COLO668 (cell line): Measurements from ENCODE around the gene KCNB1.

Experiments used
- DNase-seq: peaks from one replicate; lab custom pipeline; 2025; ENCODE audit not compliant: unreplicated experiment; lab: John Stamatoyannopoulos, UW

The KCNB1 gene

DNA sequence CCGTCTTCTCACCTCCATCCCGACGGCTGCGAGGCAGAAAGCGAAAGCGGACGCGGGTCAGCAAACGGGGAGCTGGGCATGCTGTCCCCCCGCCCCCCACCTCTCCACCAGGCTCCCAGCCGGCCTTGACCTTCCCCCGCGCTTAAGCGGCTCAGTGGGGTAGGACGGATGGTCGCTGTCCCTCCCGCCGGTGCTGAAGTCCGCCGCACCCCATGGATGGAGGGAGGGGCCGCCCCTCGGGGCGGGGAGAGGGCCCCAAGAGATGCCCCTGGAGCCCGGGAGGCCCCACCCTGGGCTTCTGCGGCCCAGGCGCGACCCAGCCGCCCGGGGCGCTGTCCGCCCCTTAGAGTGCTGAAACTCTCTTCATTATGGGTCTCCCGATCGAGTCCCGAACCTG is at the start of gene KCNB1:
Gene KCNB1, minus strand, starts transcription at position 48 of the 397 bp plus-strand sequence. CDS start 188 bp downstream, outside the sequence.
- peak; percentile 5 for DNase-seq

DNA sequence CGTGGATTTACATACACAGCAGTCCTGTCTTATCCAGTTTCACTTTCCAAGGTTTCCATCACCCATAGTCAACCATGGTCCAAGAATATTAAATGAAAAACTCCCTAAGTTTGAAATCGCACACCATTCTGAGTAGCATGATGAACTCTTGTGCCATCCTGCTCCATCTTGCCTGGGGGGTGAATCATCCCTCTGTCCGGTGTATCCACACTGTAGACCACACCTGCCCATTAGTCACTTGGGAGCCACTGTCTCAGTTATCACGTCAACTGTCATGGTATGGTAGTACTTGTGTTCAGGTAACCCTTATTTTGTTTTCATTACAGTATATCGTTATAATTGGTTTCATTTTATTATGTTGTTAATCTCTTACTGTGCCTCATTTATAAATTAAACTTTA is 47.0 kb upstream of the KCNB1 start:
- DNase-seq, result no peak

DNA sequence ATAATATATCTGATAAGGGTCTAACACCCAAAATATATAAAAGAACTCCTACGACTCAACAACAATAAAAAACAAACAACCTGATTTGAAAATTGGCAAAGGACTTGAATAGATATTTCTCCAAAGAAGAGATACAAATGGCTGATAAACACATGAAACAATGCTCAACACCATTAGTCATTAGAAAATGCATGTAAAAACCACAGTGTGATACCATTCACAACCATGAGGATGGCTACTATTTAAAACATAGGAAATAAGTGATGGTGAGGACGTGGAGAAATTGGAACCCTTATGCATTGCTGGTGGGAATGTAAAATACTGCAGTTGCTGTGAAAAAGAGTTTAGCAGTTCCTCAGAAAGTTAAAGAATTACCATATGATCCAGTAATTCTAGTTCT is 44.1 kb upstream of the KCNB1 start:
- DNase-seq, result no peak

DNA sequence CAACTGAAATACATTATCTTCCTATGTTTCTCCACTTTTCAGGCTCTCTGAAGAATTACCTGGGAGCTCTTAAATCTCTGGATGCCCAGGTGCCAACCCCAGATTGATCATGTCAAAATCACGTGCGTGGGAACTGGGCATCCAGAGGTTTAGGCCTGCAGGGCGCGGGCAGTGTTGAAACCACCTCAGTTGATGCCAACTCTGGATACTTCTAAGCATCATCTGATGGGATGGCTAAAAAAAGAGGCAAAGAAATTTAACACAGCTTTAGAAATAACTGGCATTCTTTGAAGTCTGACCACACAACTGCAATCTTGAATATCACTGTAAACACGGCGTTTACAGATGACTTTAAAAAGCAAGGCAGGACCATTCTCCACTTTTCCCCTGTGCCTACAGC is 43.6 kb upstream of the KCNB1 start:
- no peak for DNase-seq

DNA sequence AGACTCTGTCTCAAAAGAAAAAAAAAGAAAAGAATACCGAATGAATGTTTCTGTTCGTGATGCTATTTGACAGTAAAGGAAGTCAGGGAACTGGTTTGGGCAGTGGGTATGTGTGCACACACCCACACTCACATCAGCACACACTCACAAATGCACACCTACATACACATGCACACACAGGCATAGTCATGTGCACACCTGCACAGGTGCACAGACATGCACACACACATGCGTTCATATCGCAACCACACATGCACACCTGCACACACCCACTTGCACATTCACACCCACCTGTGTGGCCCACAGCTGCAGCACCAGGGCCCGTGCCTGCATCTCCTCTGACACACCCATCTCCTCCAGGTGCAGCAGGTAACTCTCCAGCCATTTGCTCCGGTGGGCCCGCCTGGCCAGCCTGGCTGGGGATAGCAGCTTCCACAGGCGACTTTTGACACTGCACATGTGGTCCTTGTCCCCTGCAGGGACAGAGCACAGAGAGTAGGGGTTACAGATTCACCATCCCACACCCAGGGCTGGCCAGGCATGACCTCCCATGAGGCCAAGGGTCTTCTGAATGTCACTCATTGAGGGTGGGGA is 41.4 kb upstream of the KCNB1 start:
- DNase-seq, result no peak

DNA sequence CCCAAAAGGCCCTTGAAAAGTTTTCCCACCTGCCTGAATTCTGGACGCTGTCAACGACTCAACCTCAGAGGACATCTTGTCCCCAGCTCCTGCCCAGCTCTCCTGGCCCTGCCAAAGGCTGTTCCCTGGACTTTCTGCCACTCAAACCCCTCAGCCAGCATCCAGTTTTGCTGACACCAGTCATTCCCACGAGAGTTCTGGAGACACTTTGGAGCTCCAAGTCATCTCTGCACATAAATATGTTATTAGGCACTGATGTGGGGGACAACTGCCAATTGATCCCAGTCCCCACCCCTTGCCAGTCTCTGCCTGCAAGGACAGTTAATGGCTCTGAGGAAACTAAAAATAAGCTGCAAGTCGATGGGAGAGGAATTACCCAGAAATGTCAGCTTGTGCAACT is 38.9 kb upstream of the KCNB1 start:
- DNase-seq, result no peak

DNA sequence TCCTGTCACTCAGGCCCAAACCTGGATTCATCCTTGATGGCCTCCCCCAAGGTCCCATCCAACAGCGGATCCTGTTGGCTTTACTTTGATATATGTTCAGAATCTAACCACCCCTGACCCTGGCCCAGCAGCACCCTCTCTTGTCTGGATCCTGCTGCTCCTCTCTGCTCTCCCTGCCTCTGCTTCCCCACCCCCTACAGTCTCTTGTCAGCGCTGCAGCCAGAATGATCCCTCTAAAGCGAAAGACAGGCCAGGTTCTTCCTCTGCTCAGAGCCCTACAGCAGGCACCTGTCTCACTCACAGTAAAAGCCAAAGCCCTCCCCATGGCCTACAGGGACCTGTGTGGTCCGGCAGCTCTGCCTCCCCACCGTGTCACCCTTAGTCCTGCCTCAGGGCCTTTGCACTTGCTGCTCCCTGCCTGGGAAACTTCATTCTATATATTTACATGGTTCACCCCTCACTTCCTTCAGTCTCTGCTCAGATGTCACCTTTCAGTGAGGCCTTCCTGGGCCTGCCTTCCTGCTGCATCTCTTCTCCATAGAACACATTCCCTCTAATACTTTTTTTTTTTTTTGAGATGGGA is 37.4 kb upstream of the KCNB1 start:
- DNase-seq, result no peak

DNA sequence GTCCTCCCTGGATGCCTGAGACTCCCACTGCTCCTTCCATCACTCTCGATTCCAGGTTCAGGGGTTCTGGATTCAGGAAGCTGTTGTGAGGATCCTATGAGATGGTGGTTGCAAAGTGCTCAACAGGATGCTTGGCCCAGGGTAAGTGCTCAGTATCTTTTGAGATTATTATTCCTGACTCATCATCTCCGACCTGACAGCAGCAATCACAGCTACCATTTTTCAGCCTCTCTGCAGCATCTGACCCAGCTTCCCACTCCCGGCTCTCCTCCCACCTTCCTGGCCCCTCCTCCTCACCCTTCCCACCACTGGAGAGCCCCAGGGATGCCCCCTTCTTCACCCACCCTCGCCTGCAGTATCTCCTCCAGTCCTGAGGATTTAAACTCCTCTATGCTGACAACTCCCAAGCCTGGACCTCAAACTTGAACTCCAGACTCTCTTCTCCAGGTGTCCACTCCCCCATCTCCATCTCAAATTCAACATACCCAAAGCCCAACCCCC is 36.8 kb upstream of the KCNB1 start:
- DNase-seq, result no peak

DNA sequence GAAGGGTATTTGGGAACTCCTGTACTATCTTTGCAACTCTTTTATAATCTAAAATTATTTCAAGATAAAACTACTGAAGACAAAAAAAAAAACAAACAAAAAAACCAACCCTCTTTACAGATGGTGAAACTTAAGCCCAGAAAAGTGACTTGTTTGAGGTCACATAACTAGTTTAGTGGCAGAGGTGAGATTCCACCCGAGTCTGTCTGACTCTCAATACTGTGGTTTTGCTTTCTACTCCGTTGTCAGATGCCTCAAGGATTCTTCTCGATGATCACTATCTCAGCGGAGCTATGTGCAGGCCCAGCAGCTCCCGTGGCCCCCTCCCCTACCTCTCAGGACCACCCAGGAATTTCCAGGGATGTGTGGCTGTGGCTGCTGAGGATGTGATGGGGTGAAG is 36.1 kb upstream of the KCNB1 start:
- no peak for DNase-seq

DNA sequence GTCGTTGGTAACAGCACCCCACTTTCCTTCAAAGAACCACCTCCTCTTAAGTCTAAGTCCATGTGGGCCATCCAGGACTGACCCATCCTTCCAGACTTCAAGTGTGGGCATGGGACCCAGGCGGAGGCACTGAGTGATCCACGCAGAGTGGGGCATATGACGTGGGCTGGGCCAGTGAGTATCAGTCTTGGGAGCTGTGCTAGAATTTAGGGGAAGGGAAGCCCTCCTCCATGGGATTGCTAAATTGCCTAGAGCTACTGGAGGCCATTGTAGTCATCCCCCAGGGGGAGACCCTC is 35.3 kb upstream of the KCNB1 start:
- DNase-seq, result no peak

DNA sequence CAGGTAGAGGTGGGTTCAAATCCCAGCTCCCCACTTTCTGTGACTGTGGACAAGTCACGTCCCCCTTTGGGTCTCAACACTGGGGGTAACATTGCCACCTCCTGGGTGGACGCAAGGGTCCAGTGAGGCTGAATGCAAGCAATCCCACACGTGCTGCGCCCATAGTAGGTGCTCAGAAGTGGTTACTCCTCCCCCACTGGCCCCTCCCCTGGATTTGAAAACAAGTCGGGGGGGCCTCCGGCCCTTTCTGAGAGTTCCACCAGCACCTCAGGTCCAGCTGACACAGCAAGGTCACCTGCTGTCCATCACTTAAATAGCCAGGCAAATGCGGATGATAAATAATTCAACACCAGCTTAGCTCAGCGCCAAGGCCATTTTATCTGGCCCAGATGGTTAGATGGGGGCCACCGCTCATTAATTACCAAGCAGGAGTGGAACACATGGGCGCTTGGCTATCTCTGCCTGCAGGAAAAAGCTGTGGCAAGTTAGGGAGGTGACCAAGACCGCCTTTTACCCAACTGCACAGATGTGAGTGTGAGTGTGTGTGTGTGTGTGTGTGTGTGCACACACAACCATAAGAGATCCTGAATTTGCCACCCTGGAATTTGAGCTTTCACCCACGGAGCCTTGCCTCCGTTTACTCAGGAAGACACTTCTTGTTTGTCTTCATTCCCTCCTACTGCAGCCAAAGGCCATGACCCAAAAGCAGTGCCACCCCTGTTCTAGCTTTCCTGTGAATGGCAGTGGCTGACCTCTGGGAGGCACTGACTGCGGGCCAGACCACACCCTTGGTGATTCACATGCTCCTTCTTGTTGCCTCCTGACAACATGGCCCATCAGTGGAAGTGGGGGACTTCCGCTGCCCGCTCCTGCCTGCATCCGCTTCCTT is 34.7 kb upstream of the KCNB1 start:
- DNase-seq, result no peak

DNA sequence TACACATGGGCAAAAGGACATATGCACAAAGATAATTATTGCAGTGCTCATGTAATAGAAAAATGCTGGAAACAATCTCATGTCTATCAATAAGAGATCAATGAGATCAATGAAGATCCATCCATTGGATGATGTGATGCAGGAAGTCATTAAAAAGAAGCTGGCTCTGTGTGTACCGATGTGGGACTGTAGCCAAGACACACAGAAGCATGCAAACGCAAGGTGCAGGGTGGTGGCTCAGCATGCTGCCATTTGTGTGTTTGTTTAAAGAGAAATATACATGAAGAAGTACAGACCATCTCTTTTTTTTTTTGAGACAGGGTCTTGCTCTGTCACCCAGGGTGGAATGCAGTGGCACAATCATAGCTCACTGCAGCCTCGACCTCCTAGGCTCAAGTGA is 33.1 kb upstream of the KCNB1 start:
- peak; percentile 29 for DNase-seq

DNA sequence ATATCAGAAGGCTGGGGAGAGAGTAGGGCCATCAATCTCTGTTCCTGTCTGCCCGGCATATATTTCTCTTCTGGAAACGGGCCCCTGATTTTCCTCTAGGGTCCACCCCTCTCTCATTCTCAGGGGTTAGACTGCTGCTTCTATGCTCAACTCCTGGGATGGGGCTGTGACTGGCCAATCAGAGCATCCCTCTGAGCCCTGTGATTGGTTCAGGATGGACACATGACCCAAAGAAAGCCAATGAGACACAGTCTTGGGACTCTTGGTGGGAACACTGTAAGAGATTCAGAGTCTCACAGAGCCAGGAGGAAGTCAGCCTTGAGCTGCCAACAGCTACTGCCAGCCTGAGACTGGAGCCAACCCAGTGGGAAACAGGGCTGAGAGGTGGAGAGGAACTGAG is 31.0 kb upstream of the KCNB1 start:
- no peak for DNase-seq

DNA sequence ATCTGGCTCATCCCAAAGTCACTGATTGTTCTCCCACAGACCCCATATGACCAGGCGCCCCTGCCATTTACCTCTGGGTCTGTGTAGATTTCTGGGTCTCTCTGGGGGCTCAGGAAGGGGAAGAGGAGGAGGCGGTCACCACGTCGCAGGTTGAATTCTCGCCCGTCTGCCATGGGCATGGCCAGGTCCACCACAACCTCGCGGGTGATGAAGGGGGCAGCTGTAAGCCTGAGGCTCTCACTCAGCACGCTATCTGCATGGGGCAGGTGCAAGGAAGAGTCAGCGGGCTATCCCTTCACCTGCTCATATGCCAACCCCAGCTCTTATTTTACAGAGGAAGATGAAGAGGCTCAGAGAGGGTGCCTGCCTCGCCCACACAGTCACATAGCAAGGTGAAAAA is 30.5 kb upstream of the KCNB1 start:
- DNase-seq, result no peak

DNA sequence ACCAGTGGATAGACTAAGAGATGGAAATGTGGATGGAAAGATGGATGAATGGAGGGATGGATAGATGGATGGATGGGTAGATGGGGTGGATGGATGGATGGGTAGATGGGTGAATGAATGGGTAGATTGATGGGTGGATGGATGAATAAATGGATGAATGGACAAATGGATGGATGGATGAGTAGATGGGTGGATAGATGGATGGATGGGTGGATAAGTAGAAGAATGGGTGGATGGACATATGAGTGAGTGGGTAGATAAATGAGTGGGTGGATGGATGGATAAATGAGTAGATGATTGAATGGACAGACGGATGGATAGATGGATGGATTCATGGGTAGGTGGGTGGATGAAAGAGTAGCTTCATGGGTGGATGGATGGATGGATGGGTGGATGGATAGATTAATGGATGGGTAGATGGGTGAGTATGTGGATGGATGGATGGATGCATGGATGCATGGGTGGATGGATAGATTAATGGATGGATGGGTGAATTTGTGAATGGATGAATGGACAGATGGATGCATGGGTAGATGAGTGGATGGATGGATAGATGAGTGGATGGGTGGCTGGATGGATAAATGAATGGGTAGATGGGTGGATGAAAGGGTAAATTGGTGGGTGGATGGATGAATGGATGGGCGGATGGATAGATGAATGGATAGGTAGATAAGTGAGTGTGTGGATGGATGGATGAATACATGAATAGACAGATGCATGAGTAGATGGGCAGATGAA is 29.5 kb upstream of the KCNB1 start:
- no peak for DNase-seq

DNA sequence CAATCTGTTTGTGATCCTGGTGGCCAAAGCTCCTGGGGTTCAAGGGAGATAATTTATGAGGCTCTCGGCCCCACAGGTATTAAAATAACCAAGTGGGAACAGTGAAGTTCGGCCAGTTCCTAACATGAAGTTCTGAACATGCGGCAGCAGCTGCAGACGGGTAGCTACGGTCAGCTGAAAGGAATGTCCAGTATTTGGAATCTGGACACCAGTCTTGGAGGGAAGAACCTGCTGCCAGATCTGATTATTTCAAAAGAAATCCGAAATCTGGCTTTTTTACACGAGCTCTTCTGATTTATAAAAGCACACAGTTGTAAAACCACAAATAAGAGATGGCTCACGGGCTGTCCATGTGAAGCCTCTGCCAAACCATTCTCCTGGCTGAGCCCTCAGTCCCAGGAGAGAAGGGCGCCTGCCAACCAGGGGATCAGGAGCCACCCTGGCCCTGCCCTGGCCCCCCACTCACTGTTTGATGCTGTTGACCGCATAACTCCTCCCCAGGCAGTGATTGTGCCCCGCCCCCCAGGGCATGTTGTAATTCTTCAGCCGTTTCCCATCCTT is 28.2 kb upstream of the KCNB1 start:
- DNase-seq, result no peak

DNA sequence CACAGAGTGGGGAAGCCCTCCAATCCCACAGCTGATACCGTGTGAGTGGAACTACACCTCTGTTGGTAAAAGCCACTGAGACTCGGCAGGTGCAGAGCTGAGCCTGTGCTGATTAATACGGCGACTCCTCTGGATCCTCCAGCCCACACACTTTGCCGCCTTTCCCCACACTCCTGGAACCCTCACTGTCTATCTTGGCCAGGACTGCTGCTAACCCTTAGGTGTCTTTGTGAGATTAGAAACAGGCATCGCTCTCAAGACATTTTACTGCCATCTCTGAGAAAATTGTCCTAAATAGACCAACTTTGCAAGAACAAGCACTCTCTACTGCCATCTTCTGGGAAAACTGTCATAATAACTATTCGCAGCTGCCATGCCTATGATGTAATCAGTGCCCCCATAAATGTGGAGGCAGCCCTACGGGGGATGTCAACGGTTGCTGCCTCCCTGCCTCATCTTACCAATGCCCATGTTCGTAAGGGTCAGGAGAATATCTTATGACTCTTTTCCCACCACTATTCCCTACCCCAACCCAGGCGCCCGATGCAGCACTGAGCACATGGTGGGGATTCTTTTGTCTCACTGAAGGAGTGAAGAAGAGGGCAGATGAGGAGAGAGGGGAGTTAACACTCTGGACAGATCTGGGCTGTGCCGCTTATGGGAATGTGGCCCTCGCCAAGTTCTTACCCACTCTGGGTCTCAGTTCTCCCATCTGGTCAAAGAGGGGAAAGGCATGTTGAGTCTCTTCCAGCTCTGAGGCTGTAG is 26.1 kb upstream of the KCNB1 start:
- no peak for DNase-seq

DNA sequence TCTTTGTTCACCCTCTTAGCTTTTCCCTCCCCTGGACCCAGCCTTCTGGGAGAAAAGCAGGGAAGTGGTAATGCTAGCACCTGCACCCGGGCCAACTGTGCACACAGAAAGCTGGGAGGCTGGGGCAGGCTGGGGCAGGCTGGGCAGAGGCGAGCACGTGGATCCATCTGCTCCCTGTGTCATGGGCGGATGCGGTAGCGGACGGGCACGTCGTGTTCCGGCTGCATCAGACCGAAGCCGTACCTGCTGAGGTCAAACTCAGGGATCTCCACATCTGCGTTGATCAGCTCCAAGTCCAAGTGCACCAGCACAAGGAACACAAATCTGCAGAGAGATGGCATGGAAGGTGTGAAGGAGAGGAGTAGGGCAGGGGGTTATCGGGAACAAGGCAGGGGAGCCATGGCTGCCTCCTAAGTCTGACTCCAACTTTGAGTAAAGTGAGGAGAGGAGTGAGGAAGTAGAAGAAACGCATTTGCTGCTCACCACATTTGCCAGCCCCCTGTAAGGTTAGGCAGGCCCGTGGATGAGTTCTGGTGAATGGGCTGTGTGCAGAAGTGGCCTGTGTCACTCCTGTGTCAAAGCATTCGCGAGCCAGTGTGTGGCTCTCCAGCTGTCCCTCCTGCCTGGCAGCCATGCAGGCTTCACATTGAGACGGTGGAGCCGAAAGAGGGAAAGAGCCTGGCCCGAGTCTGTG is 25.4 kb upstream of the KCNB1 start:
- DNase-seq, result peak; percentile 37

DNA sequence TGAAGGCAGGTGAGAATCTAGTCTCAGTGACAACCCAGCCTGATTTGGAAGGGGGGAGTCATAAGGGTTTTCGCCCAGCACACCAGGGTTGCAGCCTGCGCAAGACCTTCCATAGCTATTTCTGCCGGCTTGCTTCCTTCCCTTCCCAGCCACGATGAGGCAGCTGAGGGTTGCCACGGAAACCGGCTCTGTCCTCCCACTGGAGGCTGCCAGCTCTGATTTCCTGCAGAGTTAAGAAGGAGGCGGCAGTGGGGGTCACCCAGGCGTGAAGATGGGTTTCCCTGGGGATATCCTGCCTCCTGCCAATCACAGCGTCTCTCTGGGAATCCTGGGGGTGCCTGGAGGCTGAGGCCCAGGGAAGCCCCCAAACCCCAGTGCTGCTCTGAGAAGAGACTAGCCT is 23.1 kb upstream of the KCNB1 start:
- peak; percentile 16 for DNase-seq

DNA sequence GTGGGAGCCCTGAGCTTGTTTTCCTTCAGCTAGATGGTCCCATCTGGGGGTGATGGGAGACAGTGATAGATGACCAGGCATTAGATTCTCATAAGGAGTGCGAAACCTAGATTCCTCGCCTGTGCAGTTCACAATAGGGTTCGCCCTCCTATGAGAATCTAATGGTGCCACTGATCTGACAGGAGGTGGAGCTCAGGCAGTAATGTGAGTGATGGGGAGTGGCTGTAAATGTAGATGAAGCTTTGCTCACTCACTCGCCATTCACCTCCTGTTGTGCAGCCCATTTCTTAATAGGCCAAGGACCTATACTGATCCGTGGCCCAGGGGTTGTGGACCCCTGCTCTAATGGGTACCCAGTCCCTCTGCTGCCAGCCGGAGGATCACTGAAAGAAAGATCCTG is 20.7 kb upstream of the KCNB1 start:
- no peak for DNase-seq
